Natural killer cell (primary cell): ENCODE measurements around the gene CMC4. TPM values are rescaled to one million over a fixed set of nuclear protein-coding genes. Genes with fewer than 3 reads are reported as not detected.

ENCODE experiments used
- ATAC-seq, 3 donors: fragments of 150-1000 bp in 2 of 3; fragments of 200-7000 bp in 1 of 3; cut with Tn5 transposase; 1 replicate in 1 of 3; 2 replicates in 2 of 3; pipeline ENCODE4 v1.10.0; 2021; ENCODE audit warnings: mild to moderate bottlenecking in 2 of 3, moderate library complexity in 2 of 3
- DNase-seq, 2 donors: peaks; one replicate each; pipeline versions ENCODE4 v3.0.0 to v3.0.0-alpha.2; 2013 to 2021; ENCODE audit warnings: mixed read lengths in 1 of 2
- H3K27ac ChIP-seq: one replicate; pipeline ENCODE4 v1.5.1; 2013; ENCODE audit warnings: mild to moderate bottlenecking, low read length
- H3K27me3 ChIP-seq: one replicate; pipeline ENCODE4 v1.6.1; 2013; ENCODE audit warnings: low read length; ENCODE audit not compliant: control insufficient read depth, insufficient read depth
- H3K36me3 ChIP-seq: one replicate; pipeline ENCODE4 v1.6.1; 2013; ENCODE audit warnings: low read length; ENCODE audit not compliant: control insufficient read depth, insufficient read depth
- H3K4me1 ChIP-seq: one replicate; pipeline ENCODE4 v1.6.1; 2013; ENCODE audit warnings: low read length; ENCODE audit not compliant: control insufficient read depth, insufficient read depth
- H3K4me3 ChIP-seq: one replicate; pipeline ENCODE4 v1.5.1; 2013; ENCODE audit warnings: low read length
- H3K9me3 ChIP-seq: one replicate; pipeline ENCODE4 v1.6.1; 2013; ENCODE audit warnings: low read length; ENCODE audit not compliant: control insufficient read depth, insufficient read depth
- H3K27ac Mint-ChIP-seq, 2 donors: one replicate each; pipeline ENCODE4 v1.8.0; 2022; ENCODE audit warnings: mild to moderate bottlenecking in 2 of 2, mixed read lengths in 2 of 2, moderate library complexity in 1 of 2
- H3K27me3 Mint-ChIP-seq, 2 donors: one replicate each; pipeline ENCODE4 v1.8.0; 2022; ENCODE audit warnings: low read depth in 2 of 2, mixed read lengths in 2 of 2
- H3K36me3 Mint-ChIP-seq: one replicate; pipeline ENCODE4 v1.8.0; 2022; ENCODE audit warnings: mixed read lengths
- H3K4me1 Mint-ChIP-seq, 2 donors: one replicate each; pipeline ENCODE4 v1.8.0; 2022; ENCODE audit warnings: mixed read lengths in 2 of 2
- H3K4me3 Mint-ChIP-seq: one replicate; pipeline ENCODE4 v1.8.0; 2022; ENCODE audit warnings: mild to moderate bottlenecking, moderate library complexity, mixed read lengths
- H3K9me3 Mint-ChIP-seq, 2 donors: one replicate each; pipeline ENCODE4 v1.8.0; 2022; ENCODE audit warnings: mixed read lengths in 2 of 2
- CTCF ChIP-seq: fragments of 200-600 bp; IDR thresholded peaks from one replicate; pipeline ENCODE4 v1.8.0; 2022; ENCODE audit warnings: antibody characterized with exemption
- WGBS: methylation state at CpG from one replicate; pipeline ENCODE4 v1.1.7; 2013; ENCODE audit warnings: missing lambda C conversion rate; ENCODE audit not compliant: insufficient coverage; 5-methylcytosine and 5-hydroxymethylcytosine counted together
- intact Hi-C: fragments of 100-400 bp; cut with micrococcal nuclease; formaldehyde crosslinking; loops from one replicate; pipeline ENCODE4 v1.14.2; 2022
- total RNA-seq, 4 donors: library from RNA; stranded (reverse); fragments of 120-200 nt in 1 of 4; gene quantifications; one replicate each; pipeline versions ENCODE4 v1.2.3 to v1.2.4, GENCODE V29; 2013 to 2022

The CMC4 gene
- total RNA-seq, 3 donors from 2014 or later (not counting 1 experiment from before 2014, with no cell fraction given), result 2.7 to 9.2 (median 5.2) TPM

- no peaks in the 10 kb centered on the region for H3K4me1 ChIP-seq
- no peaks in the 10 kb centered on the region for H3K9me3 ChIP-seq
- TF ChIP-seq CTCF, result no peak
- H3K27me3 ChIP-seq, result no peaks in the 10 kb centered on the region
- no peaks in the 10 kb centered on the region for H3K4me1 Mint-ChIP-seq
- H3K9me3 Mint-ChIP-seq, result no peaks in the 10 kb centered on the region
- intact Hi-C loops, result no loop called here
- no peak overlapping the region for H3K4me3 Mint-ChIP-seq
- H3K4me3 ChIP-seq, result no peak overlapping the region
- 83% methylated on average over 1 of the region's 3 CpGs for WGBS
- no peak overlapping the region for H3K27ac ChIP-seq
- no peak overlapping the region for H3K27ac Mint-ChIP-seq
- H3K36me3 ChIP-seq, result no peaks in the 10 kb centered on the region
- H3K27me3 Mint-ChIP-seq, result peaks cover 4 to 26% of the 10 kb centered on the region in 2 donors
- ATAC-seq (no peak), DNase-seq (no peak)
- no peaks in the 10 kb centered on the region for H3K36me3 Mint-ChIP-seq
These were observed 50.3 kb downstream of the CMC4 start for GRCh38 chrX:155020591-155020990.

Other genes starting within 250 kb of the CMC4 start
- gene SMIM9, start 236.5 kb downstream of the CMC4 start, total RNA-seq, result not detected
- gene F8A1, start 184.8 kb downstream of the CMC4 start, total RNA-seq, result 10 to 100 TPM; 12.0 to 32.9 (median 12.4) TPM
- gene F8, start 48.4 kb downstream of the CMC4 start, total RNA-seq, result 1 to 10 TPM; 1.4 to 4.6 (median 2.8) TPM
- gene FUNDC2, start 44.3 kb downstream of the CMC4 start, total RNA-seq, result 10 to 100 TPM; 49.7 to 52.9 (median 52.1) TPM
- 10 to 100 TPM; 12.1 to 17.3 (median 14.0) TPM for gene MTCP1, start within 50 bp of the CMC4 start, total RNA-seq
- gene BRCC3, start 372 bp upstream of the CMC4 start, total RNA-seq, result 10 to 100 TPM; 15.0 to 20.8 (median 17.9) TPM
- gene VBP1, start 145.3 kb upstream of the CMC4 start, total RNA-seq, result 10 to 100 TPM; 18.7 to 24.6 (median 19.9) TPM
- 1 to 10 TPM; 4.7 to 6.6 (median 6.3) TPM for gene RAB39B, start 193.4 kb upstream of the CMC4 start, total RNA-seq